Measurements from ENCODE around the gene CDK14.

- TF ChIP-seq CTCF (IDR thresholded peaks at IDR 0.05; ENCODE audit: low read depth, low read length), result no peak
- no peak for TF ChIP-seq EZH2phosphoT487 (IDR thresholded peaks at IDR 0.05; ENCODE audit: low read depth)
Observed at GRCh38 chr7:90563286-90563685, 32.8 kb upstream of the CDK14 start.

All from OCI-LY3 (cell line).